Stomach (tissue), 4 donors: Measurements from ENCODE around the gene BLOC1S3.

Experiments used
- CTCF ChIP-seq, 7 experiments: fragments of 450-650 bp in 4 of 7; fragments of 200-600 bp in 3 of 7; sonication (generic) in 3 of 7; IDR thresholded peaks; one replicate each; pipeline ENCODE4 v1.5.1; 2016 to 2019; ENCODE audit warnings: antibody characterized with exemption in 7 of 7, control low read depth in 2 of 7, mild to moderate bottlenecking in 1 of 7
- POLR2A ChIP-seq, 4 donors: fragments of 450-650 bp; IDR thresholded peaks; one replicate each; pipeline ENCODE4 v1.6.1; 2016; ENCODE audit warnings: antibody characterized with exemption in 4 of 4, control low read depth in 2 of 4, mild to moderate bottlenecking in 1 of 4, moderate library complexity in 1 of 4

GRCh38 chr19:45172611-45173208 lies 5.9 kb upstream of the BLOC1S3 start:
- TF ChIP-seq POLR2A (IDR thresholded peaks at IDR 0.05): no peak
- no peak for TF ChIP-seq CTCF (IDR thresholded peaks at IDR 0.05)
